NCI-H526 treated with DMSO at 0.1 percent for 48 hours (cell line): ENCODE measurements around the gene KCTD2.

ENCODE experiments used
- DNase-seq: peaks from one replicate; lab custom pipeline; 2025; lab: John Stamatoyannopoulos, UW

KCTD2 gene

GRCh38 chr17:75099881-75100595 lies 53.0 kb downstream of the KCTD2 start:
- no peak for DNase-seq

DNA sequence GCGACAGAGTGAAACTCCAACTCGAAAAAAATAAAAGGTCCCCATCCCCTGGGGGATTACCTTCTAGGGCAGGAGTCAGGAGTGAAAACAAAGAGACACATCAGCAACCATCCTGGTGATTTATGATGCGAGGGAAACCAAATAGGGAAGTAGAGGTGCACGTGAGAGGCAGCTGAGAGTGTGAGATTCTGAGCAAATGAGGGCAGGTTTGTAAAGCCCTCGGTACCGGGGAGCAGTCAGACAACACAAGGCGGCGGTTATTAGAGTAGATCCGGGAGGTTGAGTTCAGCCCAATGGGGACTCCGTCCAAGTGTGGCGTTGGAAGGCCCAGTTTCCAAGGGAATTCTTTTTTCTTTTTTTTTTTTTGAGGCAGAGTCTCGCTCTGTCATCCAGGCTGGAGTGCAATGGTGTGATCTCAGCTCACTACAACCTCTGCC lies 55.4 kb downstream of the KCTD2 start:
- DNase-seq = no peak

DNA sequence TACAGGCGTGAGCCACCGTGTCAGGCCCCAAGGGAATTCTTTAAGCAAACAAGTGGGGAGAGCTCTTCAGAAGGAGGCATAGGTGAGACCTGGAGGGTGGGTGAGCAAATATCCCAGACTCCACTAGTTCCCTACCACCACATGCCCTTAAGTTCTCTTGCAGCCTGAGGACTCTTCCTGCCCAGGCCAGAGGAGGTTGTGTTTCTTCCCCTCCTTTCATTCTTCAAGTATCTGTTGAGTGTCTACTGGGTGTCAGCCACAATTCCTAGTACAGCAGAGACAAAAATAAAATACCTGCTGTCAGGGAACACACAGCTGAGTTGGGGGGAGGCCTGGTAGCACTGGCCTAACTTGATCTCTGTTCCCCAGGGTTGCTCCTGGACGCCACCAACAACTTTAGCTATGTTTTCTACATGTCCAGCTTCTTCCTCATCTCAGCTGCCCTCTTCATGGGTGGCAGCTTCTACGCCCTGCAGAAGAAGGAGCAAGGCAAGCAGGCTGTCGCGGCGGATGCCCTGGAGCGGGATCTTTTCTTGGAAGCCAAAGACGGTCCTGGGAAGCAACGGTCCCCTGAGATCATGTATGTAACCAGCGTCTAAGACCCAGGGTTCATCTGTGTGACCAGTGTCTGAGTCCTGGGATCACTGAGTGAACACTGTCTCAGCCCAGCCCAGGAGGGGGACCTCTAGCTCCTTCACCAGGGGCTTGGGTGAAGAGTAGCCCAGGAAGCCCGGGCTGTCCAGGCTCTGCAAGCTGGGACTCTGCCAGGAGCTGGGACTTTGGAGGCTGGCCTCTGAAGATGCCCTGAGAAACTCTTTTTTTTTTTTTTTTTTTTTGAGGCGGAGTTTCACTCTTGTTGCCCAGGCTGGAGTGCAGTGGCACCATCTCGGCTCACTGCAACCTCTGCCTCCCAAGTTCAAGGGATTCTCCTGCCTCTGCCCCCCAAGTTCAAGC lies 56.9 kb downstream of the KCTD2 start:
- no peak for DNase-seq

DNA sequence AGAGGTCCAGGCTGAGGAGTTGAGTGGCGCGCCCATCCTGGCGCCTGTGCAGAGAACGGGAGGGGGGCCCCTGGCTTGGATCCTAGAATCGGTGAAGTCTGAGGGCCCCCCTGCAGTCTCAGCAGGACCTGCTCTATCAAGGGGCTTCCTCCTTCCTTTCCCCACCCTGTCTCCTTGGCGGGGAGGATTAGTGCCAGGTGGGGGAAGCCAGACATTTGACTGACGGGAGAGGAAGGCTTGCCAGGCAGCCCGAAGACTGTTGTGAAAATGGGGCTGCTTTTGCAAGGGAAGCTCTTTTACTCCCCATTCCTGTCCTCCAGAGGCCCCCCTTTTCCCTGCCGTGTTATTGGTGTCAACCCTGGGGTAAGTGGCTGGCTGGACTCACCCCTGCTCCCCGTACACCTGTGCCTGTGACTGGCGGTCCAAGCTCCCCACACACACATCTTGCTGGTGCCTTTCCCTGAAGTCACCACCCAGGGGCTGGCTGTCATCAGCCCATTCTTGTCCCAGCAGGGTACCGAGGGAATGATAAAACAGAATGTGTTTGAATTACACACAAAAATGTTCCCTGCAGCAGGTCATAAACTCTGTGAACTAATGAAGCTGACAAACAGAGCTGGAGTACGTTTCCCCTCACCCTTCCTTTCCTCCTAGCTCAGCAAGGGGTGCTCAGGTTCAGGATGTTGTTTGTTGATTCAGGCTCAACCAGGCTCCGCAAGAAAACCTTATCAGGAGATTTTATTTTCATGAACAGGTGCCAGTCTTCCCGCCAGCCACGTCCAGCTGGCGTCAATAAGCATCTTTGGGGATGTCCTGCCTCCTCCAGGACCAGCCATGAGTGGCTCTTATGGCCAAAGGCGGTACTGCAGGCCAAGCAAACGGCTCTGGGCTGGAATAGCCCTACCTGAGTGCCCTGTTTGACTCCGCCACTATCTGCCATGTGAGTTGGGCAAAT lies 58.4 kb downstream of the KCTD2 start:
- DNase-seq = peak; percentile 34

DNA sequence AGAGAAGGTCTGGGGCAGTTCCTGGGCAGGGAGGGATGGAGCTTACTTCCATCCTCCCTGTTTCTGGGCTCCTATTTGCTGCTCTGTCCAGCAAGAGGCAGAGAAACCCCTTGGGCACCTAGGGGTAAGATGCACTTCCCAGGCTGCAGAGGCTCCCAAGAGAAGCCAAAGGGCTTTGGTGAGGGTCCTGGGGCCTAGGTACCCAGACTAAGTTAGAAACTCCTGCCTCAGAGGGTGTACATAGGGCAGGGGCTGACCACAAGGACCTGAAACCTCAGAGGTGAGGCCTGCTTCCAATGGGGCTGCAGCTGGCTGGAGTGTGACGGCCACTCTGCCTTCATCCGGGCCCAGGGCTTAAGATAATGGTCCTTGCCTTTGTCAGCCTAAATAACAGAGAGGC lies 61.2 kb downstream of the KCTD2 start:
- no peak for DNase-seq

DNA sequence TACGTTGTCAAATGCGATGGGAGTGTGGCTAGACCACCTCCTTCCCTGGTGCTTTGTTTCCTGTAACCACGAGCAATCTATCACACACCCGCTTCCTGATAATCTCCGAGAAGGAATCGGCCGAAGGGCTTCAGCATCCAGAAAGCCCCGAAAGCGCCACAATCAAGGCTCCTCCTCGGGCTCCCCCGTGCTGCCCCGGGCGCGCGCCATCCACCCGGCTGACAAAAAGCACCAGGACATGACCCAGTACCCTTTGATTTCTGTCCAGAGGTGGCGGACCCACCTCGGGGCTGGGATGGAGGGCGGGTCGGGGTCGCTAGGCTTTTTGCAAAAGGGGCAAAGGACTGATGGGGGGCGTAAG lies 62.0 kb downstream of the KCTD2 start:
- DNase-seq = no peak

DNA sequence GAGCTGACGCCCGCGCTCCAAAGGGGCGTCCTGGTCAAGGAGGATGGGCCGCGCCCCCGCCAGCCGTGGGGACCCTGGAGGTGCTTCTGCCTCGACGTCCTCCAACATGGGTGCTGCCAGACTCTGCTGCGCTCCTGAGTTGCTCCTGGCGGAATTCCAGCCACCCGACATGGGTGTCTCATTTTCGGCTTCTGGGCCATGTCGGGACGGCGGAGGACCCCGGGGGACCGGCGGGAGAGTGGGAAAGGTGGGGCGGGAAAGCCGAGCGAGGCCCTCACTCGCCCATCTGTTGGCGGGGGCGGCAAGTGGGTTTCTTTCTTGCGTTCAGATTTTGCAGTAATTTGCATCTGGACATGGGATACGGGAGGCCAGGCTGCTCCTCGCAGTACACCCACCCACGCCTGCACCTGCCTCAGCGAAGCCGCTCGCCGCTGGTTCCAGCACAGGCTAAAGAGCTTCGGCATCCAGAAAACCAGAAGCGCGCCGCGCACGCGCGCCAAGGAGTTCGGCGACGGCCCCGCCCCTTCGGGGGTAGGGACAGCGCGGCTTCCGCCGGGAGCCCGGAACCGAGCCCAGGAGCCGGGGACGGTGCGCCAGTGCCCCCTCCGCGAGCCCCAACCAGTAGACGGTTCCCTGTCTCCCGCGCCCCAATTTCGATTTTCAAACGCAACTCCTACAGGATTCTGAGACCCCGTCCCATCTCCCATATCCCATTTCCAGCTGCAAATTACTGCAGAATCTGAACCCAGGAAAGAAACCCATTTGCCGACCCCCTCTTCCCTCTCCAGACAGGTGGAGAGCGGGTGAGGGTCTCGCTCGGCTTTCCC lies 62.6 kb downstream of the KCTD2 start, which contains the start of gene ARMC7:
TSS of gene ARMC7 (plus strand) at position 563 of the 827 bp plus-strand sequence. CDS start 320 bp downstream, outside the sequence.
- peak; percentile 81 for DNase-seq

DNA sequence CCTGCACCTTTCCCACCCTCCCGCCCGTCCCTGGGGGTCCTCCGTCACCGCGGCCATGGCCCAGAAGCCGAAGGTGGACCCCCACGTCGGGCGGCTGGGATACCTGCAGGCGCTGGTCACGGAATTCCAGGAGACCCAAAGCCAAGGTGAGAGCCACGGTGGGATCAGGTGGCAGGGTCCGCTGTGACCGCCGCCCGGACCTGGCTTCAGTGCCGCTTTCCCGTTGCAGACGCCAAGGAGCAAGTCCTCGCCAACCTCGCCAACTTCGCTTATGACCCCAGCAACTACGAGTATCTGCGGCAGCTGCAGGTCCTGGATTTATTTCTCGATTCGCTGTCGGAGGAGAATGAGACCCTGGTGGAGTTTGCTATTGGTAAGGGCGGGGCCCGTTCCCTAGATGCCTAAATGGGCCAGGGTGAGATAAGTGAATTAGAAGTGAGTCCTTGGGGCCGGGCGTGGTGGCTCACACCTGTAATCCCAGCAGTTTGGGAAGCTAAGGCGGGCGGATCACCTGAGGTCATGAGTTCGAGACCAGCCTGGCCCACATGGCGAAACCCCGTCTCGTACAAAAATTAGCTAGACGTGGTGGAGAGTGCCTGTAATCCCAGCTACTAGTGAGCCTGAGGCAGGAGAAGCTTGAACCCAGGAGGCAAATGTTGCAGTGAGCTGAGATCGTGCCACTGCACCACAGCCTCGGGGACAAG lies 63.4 kb downstream of the KCTD2 start:
- no peak for DNase-seq

DNA sequence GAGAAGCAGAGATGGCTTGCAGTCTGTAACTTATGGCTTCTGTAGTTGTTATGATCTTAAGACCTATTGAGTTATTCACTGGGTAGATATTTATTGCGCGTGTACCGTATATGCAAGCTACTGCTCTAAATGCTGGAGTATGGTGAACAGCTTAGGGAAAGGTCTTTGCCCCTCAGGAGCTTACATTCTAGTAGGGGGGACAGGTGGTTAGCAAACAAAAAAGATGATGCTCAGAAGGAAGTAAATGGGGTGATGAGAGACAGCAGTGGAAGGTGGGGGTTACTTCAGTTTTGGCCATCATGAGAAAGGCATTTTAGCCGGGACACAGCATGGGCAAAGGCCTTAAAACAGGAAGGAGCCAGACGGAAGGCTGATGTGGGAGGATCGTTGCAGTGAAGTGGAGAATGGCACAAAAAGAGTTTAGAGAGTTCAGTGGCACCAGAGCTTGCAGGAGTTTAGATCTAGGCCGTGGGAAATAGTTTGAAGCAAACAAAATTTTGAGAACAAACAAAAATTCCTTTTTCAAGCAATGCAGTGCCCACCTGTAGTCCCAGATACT lies 64.8 kb downstream of the KCTD2 start:
- DNase-seq = no peak

- DNase-seq = peak; percentile 74
Measured at GRCh38 chr17:75113798-75114551, 67.0 kb downstream of the KCTD2 start.

DNA sequence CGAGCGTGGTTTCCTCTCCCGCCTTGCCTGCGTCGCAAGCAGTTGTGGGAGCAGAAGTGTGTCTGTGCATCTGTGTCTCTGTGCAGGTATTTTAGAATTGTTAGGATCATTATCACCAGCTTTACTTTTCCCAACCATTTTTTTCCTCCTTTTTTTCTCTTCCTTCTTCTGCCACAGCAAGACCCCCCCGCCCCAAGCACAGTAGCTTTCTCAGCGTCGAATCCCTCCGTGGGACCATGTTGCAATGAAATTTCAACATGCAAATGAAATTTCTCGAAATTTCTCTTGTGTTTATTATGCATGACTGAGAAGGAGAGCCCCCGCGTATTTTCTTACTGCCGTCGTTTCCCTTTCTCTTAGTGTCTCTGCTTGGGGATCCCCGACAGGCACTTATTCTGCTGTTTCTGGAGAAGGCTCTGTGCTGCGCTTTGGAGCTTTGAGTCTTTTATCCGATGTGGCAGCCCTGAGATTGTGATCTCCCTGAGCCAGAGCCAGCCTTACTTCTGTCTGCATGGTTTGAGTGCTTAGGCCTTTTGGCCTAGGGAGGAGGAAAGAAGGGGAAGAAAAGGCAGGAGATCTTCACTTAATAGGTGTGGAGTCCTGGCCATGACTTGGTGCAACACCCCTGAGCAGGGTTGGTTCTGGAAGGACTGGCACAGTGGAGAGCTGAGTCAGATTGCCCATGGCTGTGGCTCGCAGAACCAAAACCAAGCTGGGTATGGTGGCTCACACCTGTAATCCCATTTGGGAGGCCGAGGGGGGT lies 67.7 kb downstream of the KCTD2 start:
- DNase-seq = no peak
